Stimulated activated CD8-positive, alpha-beta memory T cell treated with anti-CD3 and anti-CD28 coated beads, Interleukin-4, amount 100 ng/mL, for 4 hours (primary cell): ENCODE data around the gene SPSB1.
A peak's percentile ranks its signal among the peaks of the same experiment; 100 is the strongest.
"Not testable (repeated sequence)": the region's sequence is repeated elsewhere in the genome, so short reads cannot be mapped to it uniquely, and the experiment has no call there.

ENCODE experiments used
- DNase-seq, 2 donors: peaks; one replicate each; pipeline ENCODE4 v3.0.0-alpha.2; 2020; ENCODE audit warnings: low read depth in 2 of 2, low spot score in 1 of 2

SPSB1 gene

DNA sequence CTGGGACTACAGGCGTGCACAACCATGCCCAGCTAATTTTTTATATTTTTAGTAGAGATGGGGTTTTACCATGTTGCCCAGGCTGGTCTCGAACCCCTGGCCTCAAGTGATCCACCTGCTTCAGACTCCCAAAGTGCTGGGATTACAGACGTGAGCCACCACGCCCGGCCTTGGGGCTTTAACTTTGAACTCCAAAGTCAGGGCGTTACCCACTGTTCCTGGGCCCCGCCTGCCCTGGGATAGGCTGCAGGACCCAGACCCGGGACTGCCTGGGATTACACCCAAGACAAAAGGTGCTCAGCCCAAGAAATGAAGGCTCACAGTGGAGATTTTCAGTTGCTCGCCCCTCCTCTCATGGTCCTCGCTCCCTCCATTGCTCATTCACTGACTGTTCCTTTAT, 92.7 kb downstream of the SPSB1 start:
- DNase-seq: not testable (repeated sequence)

DNA sequence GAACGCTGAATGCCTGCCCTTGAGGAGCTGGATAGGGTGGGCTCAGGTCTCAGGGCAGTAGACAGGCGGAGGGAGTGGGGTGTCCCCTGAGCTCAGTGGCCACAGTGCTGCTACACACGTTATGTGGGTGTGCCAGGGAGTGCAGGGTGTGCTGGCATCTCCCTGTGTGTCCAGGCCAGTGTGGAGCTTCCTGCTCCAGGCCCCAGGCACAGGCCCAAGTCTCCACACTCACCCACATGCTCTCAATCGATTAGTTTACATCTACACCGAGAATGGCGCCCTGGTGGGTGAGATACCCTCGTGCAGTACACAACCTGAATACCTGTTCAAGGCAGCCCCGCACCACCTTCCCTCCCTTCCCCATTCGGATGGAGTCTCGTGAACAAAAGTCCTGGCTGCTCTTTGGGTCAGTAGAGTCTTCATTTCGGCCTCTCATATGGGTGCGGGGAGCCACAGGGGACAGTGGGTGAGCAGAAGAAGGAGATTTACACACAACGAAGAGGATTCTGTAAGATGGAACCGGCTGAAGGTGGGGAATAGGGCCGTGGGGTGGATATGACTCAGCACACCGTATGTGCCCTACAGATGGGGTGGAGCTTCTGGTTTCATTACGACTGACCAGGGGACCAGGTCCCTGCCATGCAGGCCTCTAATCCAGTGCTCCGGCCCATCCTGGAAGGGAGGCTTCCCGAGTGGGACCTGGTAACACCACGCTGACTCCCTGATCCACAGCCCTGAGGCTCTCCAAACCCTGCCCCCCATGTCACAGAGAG, 93.3 kb downstream of the SPSB1 start:
- DNase-seq: no peak

DNA sequence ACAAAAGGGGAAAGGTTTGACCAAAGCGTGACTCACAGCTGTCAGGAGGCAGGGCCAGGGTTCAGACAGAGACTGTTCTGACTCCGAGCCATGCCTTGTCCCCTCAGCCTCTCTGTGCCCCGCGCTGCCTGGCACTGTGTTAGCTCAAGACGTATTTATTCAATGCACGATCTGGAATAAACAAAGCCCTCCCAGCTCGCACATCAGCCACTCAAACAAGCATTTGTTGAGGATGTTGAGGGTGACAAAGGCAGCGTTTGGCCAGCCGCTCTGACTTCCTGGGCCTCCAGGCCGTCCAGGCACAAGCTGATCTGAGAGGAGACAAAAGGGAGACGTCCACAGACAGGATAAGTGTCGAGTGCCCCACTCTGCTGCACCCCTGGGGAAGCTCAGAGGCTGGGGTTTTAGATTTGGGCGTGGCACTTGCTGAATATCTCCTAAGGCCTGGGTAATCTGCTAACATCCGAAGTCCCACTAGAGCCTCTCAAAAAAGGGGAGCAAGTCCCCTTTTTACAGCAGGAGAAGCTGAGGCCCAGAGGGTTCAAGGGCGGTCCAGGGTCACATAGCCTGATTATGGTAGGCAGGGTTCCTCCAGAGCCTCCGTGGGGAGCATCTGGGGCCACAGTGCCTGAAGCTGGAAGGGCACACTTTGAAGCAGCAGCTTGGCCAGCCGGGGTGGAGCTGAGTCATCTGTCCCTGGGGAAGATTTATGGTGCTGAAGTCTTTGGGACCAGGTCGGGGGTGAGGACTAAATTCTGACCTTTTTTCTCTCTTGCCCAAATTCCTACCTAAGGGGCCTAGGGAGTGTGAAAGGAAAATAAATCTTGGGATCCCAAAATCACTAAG, 95.9 kb downstream of the SPSB1 start:
- DNase-seq: no peak

DNA sequence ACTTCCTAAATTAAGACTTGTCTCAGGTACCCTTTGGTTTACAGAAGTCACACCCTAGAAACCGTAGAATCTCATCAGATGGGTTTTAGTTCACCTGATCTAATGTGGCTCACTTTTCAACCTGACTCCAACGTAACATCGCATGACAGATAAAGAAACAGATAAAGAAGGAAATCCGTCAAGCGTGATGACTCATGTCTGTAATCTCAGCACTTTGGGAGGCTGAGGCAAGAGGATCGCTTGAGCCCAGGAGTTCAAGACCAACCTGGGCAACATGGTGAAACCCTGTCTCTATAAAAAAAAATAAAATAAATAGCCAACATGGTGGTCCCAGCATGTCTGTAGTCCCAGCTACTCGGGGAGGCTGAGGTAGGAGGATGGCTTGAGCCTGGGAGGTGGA, 97.3 kb downstream of the SPSB1 start:
- no peak for DNase-seq

DNA sequence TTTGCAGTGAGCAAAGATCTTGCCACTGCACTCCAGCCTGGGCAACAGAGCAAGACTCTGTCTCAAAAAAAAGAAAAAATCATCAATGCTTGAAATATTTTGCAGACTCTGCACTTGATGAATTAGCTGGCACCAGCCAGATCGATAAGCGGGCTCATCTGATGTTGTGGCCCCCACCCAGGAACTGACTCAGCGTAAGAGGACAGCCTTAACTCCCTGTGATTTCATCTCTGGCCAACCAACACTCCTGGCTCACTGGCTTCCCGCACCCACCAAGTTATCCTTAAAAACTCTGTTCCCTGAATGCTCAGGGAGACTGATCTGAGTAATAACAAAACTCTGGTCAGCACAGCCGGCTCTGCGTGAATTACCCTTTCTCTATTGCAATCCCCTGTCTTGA, 98.9 kb downstream of the SPSB1 start:
- no peak for DNase-seq

DNA sequence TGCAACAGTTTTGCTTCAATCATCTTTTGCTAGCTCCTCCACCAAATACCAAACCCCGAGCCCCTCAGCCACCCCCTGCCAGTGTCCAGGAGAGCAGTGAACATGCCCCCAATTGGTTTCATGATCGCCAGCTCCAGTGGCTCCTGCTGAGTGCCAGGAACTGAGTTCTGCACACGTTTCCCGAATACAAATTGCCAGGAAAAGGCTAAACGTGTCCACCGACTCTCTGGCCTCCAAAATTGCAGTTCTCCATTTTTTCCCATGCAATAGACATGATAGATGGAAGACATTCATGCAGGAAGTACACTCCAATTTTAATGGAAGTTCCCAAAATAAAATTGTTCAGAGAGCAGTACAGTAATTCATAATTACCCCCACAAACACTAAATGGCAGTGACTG, 101.3 kb downstream of the SPSB1 start:
- no peak for DNase-seq

DNA sequence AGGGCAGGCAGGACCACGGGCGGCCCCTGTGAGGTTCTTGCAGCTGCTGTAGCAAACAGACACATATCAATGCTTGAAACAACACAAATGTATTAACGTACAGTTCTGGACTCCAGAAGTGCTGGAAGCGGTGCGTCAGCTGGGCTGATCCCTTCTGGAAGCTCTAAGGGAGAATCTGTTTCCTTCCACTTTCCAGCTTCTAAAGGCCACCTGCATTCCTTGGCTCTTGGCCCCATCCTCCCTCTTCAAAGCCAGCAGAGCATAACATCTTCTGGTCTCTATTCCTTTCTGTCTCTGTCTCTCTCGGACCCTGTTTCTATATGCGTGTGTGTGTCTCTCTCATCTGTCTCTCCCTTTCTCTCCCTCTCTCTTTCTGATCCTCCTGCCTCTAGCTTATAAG, 102.3 kb downstream of the SPSB1 start:
- no peak for DNase-seq

DNA sequence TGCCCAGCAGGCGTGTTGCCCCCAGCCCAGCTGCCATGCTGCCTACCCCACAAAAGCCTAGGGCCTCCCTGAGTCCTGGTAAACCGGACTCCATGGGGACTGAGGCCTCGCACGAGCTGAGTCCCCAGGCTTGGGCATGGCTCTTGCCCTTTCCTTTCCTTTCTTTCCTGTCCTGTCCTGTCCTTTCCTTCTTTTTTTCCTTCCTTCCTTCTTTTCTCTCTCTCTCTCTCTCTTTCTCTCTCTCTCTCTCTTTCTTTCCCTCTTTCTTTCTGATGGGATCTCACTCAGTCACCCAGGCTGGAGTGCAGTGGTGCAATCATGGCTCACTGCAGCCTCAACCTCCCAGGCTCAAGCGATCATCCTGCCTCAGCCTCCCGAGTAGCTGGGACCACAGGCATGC, 104.4 kb downstream of the SPSB1 start:
- no peak for DNase-seq

DNA sequence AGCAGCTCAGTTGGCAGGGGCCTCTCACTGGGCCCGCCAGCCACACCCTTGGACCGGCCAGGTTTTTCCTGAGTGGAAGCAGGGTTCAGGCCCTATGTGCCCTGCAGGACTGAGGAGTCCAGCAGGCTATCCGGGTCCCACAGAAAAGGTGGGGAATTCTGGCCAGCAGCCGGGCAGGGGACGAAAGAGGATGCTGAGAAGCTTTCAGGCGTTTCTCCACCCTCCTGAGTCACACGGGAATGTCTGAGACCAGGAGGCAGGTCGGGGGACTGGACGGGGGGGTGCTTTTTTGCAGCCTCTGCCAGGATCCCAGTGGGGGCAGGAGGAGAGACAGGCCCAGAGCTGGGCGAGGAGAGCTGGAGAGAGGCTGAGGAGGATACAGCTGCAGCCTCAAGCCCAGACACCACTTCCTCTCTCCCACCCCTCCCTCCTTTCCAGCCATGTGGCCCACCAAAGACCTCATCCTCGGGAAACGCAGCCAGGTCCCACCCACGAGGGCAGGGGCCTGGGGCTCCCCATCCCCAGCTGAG, 105.4 kb downstream of the SPSB1 start:
- no peak for DNase-seq

DNA sequence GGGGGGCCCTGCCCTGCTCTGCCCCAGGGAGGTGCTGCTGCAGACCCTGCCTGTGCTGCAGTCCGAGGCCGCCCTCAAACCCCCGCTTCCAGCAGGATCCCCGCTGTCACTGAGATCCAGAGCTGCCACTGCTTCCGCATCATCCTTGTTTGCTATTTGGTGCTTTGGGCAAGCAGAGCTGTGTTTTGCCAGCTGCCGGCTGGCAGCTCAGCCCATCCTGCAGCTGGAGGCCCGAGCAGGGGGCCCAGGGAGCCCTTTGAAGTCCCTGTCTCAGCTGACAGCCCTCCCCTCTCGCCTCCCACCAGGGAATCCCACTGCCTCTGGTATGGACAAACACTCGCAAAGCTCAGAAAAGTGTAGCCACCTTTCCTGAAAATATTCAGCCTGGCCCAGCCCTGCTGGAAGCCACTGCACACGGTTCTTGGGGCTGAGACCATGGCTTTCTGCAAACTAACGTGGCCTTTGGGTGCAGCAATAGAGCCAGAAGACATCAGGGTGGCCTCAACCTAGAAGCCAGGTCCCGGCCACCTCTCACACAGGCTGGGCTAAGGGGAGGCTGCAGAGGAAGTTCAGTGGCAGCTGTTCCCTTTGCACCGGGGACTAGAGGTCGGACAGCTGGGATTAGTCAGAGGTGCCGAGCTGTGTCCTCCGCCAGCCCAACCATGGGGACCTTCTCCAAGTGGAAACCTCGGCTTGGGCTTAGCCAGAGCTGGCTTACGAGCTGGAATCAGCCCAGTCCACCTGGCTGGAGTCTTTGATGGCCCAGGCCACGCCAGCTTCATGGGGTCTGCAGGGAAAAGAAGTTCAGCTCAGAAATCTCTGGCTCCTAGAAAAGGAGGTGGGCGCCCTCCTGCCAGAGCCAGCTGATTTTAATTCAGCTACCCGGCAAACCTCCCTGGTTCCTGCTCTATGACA, 107.1 kb downstream of the SPSB1 start:
- no peak for DNase-seq

DNA sequence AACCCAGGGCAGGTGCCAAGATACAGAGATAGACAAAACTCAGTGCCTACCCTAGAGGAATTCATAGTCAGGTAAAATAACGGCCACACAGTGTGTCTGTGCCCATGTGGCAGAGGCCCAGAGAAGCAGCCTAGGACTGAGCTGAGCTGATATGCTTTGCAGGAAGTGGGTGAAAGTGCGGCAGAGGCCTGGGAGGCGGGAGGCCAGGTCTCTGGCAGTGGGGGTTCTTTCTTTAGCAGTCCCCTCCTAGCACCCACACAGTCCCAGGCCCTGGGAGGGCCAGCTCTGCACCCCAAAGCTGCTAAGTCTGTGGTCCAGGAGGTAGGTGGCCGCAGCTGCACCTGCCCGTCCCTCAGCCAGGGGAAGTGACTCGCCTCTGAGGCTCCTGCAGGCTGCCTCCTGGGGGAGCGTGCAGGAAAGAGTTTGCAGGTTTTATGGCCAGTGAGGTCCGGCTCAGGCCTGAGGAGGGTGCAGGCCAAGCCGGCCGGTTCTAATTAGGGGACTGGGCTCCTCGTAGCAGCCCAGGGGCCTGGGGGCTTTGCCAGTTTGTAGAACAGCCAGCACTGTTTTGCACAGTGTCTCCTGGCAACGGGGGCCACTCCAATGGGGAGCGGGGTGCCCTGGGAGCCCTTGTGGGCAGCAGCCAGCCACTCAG, 107.9 kb downstream of the SPSB1 start:
- no peak for DNase-seq

DNA sequence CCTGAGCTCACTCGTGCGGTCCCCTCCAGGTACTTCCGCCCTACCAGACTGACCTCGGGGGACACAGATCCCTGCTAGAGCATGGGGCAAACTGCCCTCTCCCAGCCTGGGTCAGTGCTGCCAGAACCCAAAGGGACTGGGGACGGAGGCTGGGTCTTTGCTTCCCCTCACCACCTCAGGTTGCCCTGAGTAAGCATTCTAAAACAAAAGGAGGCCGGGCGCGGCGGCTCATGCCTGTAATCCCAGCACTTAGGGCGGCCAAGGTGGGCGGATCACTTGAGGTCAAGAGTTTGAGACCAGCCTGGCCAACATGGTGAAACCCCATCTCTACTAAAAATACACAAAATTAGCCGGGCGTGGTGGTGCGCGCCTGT, 108.4 kb downstream of the SPSB1 start:
- no peak for DNase-seq

DNA sequence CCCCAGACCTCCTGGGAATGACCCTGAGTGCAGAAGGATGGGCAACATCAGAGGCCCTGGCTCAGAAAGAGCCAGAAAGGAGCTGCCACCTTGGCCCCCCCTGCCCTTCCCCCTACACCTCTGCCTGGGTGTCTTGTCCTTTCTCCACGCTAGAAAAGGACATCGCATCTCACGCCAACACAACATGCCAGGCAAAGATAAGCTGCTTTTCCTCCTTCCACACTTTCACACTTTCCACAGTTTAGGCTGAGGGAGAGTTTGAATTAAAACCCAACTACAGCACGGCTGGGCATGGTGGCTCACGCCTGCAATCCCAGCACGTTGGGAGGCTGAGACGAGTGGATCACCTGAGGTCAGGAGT, 109.5 kb downstream of the SPSB1 start:
- DNase-seq: no peak

DNA sequence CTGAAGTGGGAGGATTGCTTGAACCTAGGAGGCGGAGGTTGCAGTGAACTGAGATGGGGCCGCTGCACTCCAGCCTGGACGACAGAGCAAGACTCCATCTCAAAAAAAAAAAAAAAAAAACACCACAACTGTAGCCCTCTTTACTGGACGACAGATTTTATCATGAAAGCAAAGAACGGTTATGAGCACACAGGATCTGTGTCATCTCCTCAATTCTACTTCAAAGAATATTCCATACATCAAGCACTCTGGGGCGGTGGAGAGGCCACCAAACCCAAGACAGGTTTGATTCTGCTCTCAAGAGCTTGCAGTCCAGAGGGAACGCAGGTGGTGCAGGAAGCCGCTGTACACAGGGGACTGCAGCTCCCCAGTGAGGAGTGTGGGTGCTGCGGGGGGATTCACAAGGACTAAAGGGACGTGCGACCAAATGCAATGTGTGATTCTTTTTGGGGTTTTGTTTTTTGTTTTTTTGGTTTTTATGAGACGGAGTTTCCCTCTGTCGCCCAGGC, 110.1 kb downstream of the SPSB1 start:
- no peak for DNase-seq

DNA sequence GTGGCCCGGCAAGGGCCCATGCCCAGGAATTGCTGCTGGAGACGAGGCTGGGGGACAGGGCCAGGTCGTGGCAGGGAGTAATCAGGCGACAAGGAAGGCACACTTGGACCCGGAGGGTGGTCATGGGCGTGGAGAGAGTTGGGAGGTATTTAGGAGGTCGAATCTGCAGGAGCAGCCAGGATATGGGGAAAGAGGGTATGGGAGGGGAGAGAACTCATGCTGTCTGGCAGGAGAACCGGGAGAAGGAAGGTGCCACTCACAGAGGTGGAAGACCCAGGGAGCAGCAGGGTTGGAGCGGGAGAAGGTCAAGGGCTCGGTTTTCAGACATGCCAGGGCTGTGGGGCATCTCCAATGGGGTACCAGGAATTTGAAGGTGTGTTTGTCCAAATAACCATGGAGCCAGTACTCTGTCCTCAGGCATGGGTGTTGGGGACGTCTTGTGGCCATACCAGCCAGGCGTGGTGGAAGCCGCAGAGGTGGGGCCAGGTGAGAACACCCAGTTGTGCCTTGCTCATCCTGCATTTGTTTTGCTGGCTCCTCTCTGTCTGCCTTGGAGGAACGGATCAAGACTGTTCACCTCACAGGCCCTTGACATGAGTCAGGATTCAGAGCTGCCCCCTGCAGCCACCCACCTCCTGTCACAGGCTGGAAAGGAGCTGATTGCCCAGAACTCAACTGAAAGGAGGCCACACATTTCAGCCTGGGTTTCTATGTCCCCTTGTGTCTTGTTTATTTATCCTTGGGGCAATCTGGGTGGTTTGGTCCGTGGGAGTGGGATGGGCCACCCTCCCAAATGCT, 111.6 kb downstream of the SPSB1 start:
- DNase-seq: no peak

DNA sequence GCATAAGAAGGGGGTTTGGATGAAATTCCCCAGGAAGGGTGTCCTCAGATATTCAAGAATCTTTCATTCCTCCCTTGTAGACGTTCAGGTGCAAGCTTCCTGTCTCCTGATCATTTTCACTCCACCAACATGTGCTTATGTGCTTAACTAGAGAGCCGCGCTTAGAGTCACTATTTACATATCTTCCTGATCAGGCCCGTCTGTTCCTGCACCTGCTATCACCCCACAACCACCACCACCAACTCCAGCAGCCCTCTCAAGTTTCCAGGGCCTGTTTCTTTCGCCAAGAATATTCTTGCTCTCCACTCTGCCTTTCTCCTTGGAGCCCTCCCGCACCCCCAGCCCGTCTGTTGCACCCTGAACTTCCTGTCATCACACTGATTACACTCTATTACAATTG, 113.4 kb downstream of the SPSB1 start:
- no peak for DNase-seq

DNA sequence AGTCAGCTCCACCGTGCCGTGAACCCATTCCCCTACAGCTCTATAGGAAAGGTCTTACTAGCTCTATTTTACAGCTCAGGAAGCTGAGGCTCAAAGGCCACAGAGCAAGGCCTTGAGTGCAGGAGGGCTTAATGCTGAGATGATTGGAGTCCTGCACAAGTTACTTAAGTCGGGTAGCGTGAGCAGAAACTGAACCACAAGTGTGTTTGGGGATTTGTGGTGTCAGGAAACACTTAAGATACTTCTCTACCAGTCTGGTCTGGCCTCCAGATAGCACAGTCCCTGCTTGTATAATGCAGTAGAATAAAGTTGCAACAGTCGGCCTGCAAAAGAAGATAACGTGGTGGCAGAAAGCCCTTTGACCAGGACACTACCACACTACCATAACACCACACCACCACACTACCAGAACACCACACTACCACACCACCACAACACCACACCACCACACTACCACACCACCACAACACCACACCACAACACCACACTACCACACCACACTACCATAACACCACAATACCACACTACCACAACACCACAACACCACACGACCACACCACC, 118.1 kb downstream of the SPSB1 start:
- no peak for DNase-seq

DNA sequence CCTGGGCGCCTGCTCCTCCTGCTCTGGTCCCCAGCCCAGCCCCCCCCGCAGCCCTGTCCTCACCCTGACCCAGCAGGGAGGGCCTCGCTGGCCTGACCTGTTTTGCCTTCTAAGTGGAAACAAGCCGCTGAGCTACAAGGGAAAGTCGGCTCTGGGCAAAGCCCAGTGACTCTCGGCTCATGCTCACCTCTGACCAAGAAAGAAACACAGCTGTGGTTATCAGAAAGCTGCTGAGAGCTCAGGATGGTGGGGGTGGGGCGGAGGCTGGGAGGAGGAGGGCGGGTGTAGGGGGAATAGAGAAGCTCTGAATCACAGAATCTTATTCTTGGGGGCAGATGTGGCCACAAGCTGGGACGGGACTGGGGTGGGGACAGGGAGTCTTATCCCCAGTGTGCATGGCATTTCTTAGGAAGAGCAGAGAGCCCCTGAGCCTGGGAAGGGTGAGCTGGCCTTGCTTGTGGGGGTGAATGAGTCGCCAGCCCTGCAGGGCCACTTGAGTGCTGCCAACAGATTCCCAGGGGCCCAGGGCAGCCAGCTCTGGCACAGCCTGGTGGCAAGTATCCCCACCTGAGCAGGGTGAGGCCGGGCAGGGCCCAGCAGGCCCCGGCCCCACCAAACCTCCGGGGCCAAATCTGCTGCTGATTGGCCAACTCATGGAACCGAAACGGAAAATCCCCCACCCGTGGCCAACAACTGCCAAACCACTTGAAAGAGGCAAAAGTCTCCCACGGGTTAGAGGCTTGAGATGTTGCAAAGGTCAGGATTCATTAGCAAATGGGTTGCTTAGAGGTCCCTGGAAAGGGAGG, 120.6 kb downstream of the SPSB1 start:
- DNase-seq: peak in 1 of 2 donors; percentile 25

DNA sequence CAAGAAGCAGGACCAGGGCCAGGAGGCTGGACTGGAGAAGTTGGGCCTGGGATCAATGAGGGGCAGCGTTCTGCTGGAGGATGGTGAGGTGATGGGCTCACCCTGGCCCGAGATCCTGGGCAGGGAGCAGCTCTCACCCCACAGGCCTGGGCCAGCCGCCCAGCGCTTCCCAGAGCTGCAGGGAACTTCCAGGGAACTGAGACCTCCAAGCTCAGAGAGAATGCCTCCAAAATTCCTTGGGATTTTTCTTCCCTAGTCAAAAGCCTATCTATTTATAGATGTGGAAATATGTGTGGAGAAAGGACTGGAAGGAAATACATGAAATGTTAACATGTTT, 121.2 kb downstream of the SPSB1 start:
- no peak for DNase-seq
